Type B pancreatic cell (in vitro differentiated cells): ENCODE measurements around the gene RAB1B. TPM values are rescaled to one million over a fixed set of nuclear protein-coding genes. Genes with fewer than 3 reads are reported as not detected.
"Not testable (repeated sequence)": the region's sequence is repeated elsewhere in the genome, so short reads cannot be mapped to it uniquely, and the experiment has no call there.

ENCODE experiments used
- DNase-seq: peaks from one replicate; pipeline ENCODE4 v3.0.0; 2021; ENCODE audit warnings: mixed read lengths; ENCODE audit not compliant: unreplicated experiment; ENCODE audit errors: extremely low spot score
- H3K27ac Mint-ChIP-seq: 2 replicates; pipeline ENCODE4 v1.8.0; 2021; ENCODE audit warnings: mild to moderate bottlenecking, mixed read lengths
- H3K27me3 Mint-ChIP-seq: 2 replicates; pipeline ENCODE4 v1.8.0; 2021; ENCODE audit warnings: mixed read lengths
- H3K36me3 Mint-ChIP-seq: 2 replicates; pipeline ENCODE4 v1.8.0; 2021; ENCODE audit warnings: mixed read lengths
- H3K4me1 Mint-ChIP-seq: one replicate; pipeline ENCODE4 v1.8.0; 2021; ENCODE audit warnings: mixed read lengths; ENCODE audit not compliant: unreplicated experiment
- H3K4me3 Mint-ChIP-seq: 2 replicates; pipeline ENCODE4 v1.8.0; 2021; ENCODE audit warnings: mild to moderate bottlenecking, mixed read lengths
- H3K9me3 Mint-ChIP-seq: 2 replicates; pipeline ENCODE4 v1.8.0; 2021; ENCODE audit warnings: mixed read lengths
- total RNA-seq: library from RNA; stranded (reverse); gene quantifications from 2 replicates; pipeline ENCODE4 v1.2.1, GENCODE V29; 2021; ENCODE audit warnings: low replicate concordance
- TF ChIP-seq, protein P1 (sequence below): fragments of 200-600 bp; sonication (generic); conservative IDR thresholded peaks from 2 replicates; pipeline ENCODE4 v1.5.0; 2021; ENCODE audit warnings: antibody characterized with exemption, mild to moderate bottlenecking

RAB1B gene
- total RNA-seq, 1 donor from 2014 or later = 96.4 TPM

DNA sequence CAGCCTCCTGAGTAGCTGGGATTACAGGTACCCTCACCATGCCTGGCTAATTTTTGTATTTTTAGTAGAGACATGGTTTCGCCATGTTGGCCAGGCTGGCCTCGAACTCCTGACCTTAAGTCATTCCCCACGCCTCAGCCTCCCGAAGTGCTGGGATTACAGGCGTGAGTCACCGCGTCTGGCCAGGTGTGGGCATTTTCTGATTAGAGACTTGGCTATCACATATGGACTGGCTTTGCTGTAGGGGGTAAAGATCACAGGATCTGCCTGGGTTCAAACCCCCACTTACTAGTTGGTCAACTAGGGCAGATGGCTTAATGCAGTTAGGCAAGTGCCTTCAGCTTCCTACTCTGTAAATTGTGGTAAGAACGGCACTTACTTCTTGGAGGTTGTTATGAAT, 41.9 kb downstream of the RAB1B start:
- no peak overlapping the region for H3K27ac Mint-ChIP-seq
- H3K4me3 Mint-ChIP-seq = no peak overlapping the region
- no peak for DNase-seq
- H3K4me1 Mint-ChIP-seq = peaks cover 3% of the 10 kb centered on the region
- peaks cover 14% of the 10 kb centered on the region for H3K27me3 Mint-ChIP-seq
- TF ChIP-seq, protein P1, sequence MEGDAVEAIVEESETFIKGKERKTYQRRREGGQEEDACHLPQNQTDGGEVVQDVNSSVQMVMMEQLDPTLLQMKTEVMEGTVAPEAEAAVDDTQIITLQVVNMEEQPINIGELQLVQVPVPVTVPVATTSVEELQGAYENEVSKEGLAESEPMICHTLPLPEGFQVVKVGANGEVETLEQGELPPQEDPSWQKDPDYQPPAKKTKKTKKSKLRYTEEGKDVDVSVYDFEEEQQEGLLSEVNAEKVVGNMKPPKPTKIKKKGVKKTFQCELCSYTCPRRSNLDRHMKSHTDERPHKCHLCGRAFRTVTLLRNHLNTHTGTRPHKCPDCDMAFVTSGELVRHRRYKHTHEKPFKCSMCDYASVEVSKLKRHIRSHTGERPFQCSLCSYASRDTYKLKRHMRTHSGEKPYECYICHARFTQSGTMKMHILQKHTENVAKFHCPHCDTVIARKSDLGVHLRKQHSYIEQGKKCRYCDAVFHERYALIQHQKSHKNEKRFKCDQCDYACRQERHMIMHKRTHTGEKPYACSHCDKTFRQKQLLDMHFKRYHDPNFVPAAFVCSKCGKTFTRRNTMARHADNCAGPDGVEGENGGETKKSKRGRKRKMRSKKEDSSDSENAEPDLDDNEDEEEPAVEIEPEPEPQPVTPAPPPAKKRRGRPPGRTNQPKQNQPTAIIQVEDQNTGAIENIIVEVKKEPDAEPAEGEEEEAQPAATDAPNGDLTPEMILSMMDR = no peak
- no peaks in the 10 kb centered on the region for H3K9me3 Mint-ChIP-seq
- H3K36me3 Mint-ChIP-seq = no peaks in the 10 kb centered on the region

DNA sequence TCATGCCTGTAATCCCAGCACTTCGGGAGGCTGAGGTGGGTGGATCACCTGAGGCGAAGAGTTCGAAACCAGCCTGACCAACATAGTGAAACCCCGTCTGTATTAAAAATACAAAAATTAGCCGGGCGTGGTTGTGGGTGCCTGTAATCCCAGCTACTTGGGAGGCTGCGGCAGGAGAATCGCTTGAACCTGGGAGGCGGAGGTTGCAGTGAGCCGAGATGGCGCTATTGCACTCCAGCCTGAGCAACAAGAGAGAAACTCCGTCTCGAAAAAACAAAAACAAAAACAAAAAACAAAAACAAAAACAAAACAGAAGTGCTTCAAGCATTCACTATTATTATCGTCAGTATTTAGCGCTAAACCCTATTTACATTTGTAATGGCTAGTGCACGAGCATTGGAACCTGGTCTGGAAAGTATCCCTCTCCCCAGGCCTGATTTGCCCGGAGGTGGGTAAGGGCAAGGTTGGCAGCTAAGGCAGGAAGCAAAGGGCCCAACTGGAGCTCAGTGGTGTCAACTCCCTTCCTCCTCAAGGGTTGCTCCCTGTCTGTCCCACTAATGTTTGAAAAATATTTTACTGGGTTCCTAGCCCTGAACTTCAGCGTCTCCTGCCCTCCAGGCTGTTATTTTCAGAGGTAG, 42.5 kb downstream of the RAB1B start:
- H3K27ac Mint-ChIP-seq, H3K4me1 Mint-ChIP-seq, H3K9me3 Mint-ChIP-seq, H3K36me3 Mint-ChIP-seq, H3K4me3 Mint-ChIP-seq, DNase-seq: not testable (repeated sequence)
- peaks cover 16% of the 10 kb centered on the region for H3K27me3 Mint-ChIP-seq

GRCh38 chr11:66311470-66311964, 43.1 kb downstream of the RAB1B start:
- peak overlapping the region; percentile 93 for H3K4me3 Mint-ChIP-seq
- TF ChIP-seq, protein P1 = no peak
- peaks cover 16% of the 10 kb centered on the region for H3K27me3 Mint-ChIP-seq
- no peaks in the 10 kb centered on the region for H3K9me3 Mint-ChIP-seq
- H3K27ac Mint-ChIP-seq = peak overlapping the region; percentile 95
- DNase-seq = no peak
- no peaks in the 10 kb centered on the region for H3K36me3 Mint-ChIP-seq
- H3K4me1 Mint-ChIP-seq = peaks cover 10% of the 10 kb centered on the region

DNA sequence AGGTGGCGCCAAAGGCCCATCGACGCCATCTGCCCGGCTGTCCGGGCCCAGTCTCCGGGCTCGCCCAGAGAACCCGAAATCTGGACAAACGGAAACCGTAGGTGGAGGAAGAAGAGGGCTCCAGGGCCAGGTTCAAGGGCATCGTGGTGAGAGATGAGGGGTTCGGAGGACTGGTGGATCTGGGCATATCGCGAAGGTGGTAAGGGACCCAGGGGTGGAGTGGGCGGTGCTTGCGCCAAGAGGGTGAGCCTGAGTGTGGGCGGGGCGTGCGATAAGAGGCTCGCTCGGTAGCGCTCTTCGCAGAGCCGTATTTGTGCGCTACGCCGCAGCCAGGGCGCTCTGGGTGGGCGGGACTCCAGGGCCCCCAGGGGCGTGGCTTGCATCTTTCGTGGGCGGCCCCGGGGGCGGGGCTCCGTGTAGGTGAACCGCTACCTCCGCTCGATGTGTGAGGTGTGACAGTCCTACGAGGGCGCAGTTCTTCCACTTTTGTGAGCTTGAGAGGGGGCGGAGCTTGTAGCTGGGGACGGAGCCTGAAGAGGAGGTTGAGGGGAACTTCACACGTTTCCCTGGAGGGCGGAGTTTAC, 43.6 kb downstream of the RAB1B start:
- no peaks in the 10 kb centered on the region for H3K36me3 Mint-ChIP-seq

DNA sequence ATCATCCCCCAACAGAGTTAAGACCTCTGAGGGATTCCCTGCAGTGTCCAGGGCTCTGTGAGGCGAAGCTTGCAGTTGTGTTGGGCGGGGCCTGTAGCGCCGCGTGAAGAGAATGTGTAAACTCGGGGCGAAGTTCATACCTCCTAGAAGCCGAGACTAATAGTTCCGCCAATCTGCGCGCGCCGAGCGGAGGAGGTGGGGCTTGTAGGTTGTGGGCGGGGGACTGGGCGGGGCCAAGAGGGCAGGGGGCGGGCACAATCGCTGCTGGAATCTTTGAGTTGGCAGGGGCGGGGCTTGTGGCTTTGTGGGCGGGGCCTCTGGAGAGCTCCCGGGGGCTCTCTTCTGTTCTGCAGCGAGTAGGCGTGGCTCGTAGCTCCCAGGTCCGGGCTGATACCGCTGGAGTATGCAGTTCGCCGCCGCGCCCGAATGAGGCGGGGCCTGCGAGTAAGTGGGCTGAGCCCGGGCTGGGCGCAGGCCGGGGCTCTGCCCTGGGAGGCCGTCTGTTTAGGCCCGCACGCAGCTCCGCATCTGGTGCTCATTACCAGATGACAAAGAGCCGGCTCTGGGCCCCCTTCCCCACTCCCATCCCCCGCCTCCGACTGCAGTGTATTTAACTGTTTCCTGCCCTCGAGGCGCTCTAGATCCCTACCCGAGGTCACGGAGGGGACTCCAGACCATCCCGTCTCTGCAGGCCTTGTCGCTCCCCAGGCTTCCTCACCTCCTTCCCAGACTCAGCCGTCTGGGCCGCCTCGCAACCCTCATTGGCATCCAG, 44.3 kb downstream of the RAB1B start:
- peaks cover 9% of the 10 kb centered on the region for H3K27me3 Mint-ChIP-seq
- peak overlapping the region; percentile 93 for H3K4me3 Mint-ChIP-seq
- TF ChIP-seq, protein P1 = no peak
- H3K36me3 Mint-ChIP-seq = no peaks in the 10 kb centered on the region
- H3K4me1 Mint-ChIP-seq = peaks cover 15% of the 10 kb centered on the region
- H3K9me3 Mint-ChIP-seq = no peaks in the 10 kb centered on the region
- peak overlapping the region; percentile 95 for H3K27ac Mint-ChIP-seq
- DNase-seq = peak; percentile 99

More for the DNA sequence above, 43.6 kb downstream of the RAB1B start:
- peak; percentile 90 for DNase-seq
- TF ChIP-seq, protein P1 = peak; percentile 89
- Mint-ChIP-seq H3K27me3 (peaks cover 15% of the 10 kb centered on the region), H3K4me1 (peaks cover 10% of the 10 kb centered on the region), H3K4me3 (peak overlapping the region; percentile 93), H3K27ac (peak overlapping the region; percentile 95), H3K9me3 (no peaks in the 10 kb centered on the region)
